ENCODE data around the gene PCSK7. TPM values are rescaled to one million over a fixed set of nuclear protein-coding genes. Genes with fewer than 3 reads are reported as not detected.
"Not testable (repeated sequence)": the region's sequence is repeated elsewhere in the genome, so short reads cannot be mapped to it uniquely, and the experiment has no call there.

Gene PCSK7
- total RNA-seq, 2 donors from 2014 or later = 111 to 195 TPM

- H3K36me3 ChIP-seq; DNase-seq; intact Hi-C loops (cut with DNase I); H3K27me3 ChIP-seq; H3K4me3 ChIP-seq; H3K9ac ChIP-seq (ENCODE audit: low read depth in 2 of 2, low read length in 2 of 2); H3K4me1 ChIP-seq; H3K27ac ChIP-seq; H3K9me3 ChIP-seq: not testable (repeated sequence)
Measured at GRCh38 chr11:117207481-117207880, 24.4 kb downstream of the PCSK7 start.

GRCh38 chr11:117206859-117207258 lies 25.0 kb downstream of the PCSK7 start:
- H3K4me1 ChIP-seq; H3K27ac ChIP-seq; H3K9ac ChIP-seq (ENCODE audit: low read depth in 2 of 2, low read length in 2 of 2); H3K36me3 ChIP-seq; H3K4me3 ChIP-seq; intact Hi-C loops (cut with DNase I); H3K27me3 ChIP-seq; DNase-seq; H3K9me3 ChIP-seq: not testable (repeated sequence)

- H3K9me3 ChIP-seq; H3K36me3 ChIP-seq; DNase-seq; H3K4me1 ChIP-seq; H3K27ac ChIP-seq; H3K27me3 ChIP-seq; H3K9ac ChIP-seq (ENCODE audit: low read depth in 2 of 2, low read length in 2 of 2); H3K4me3 ChIP-seq; intact Hi-C loops (cut with DNase I): not testable (repeated sequence)
Measured at GRCh38 chr11:117206111-117206510, 25.8 kb downstream of the PCSK7 start.

- Histone ChIP-seq H3K36me3 (no peaks in the 10 kb centered on the region), H3K27ac (no peak overlapping the region), H3K9ac (ENCODE audit: low read depth in 2 of 2, low read length in 2 of 2) (no peak overlapping the region), H3K4me3 (no peak overlapping the region), H3K27me3 (no peaks in the 10 kb centered on the region), H3K9me3 (no peaks in the 10 kb centered on the region), H3K4me1 (no peaks in the 10 kb centered on the region)
- intact Hi-C loops (cut with DNase I) = no loop called here
- TF ChIP-seq CTCF (IDR thresholded peaks at IDR 0.05) = no peak
- no peak for DNase-seq
Measured at GRCh38 chr11:117205211-117205818, 26.6 kb downstream of the PCSK7 start.

GRCh38 chr11:117204283-117205080 lies 27.4 kb downstream of the PCSK7 start:
- Histone ChIP-seq H3K36me3 (no peaks in the 10 kb centered on the region), H3K4me3 (no peak overlapping the region), H3K9me3 (no peaks in the 10 kb centered on the region), H3K9ac (ENCODE audit: low read depth in 2 of 2, low read length in 2 of 2) (no peak overlapping the region), H3K4me1 (no peaks in the 10 kb centered on the region), H3K27ac (no peak overlapping the region), H3K27me3 (no peaks in the 10 kb centered on the region)
- intact Hi-C loops (cut with DNase I) = no loop called here
- TF ChIP-seq CTCF (IDR thresholded peaks at IDR 0.05) = no peak
- no peak for DNase-seq

GRCh38 chr11:117203069-117203407 lies 28.8 kb downstream of the PCSK7 start:
- no peak for TF ChIP-seq CTCF (IDR thresholded peaks at IDR 0.05)
- H3K27me3 ChIP-seq = no peaks in the 10 kb centered on the region
- H3K4me3 ChIP-seq = peak overlapping the region; percentile 1
- no peak for DNase-seq
- peaks cover 7% of the 10 kb centered on the region for H3K4me1 ChIP-seq
- peak overlapping the region in 1 of 2 donors; percentile 46 for H3K9ac ChIP-seq (ENCODE audit: low read depth in 2 of 2, low read length in 2 of 2)
- no peaks in the 10 kb centered on the region for H3K9me3 ChIP-seq
- intact Hi-C loops (cut with DNase I) = no loop called here
- H3K27ac ChIP-seq = no peak overlapping the region
- no peaks in the 10 kb centered on the region for H3K36me3 ChIP-seq

All from colonic mucosa (tissue), 4 donors.